HG03175 (cell line): ENCODE data around the gene RNF130.
A peak's percentile ranks its signal among the peaks of the same experiment; 100 is the strongest.
"Not testable (repeated sequence)": the region's sequence is repeated elsewhere in the genome, so short reads cannot be mapped to it uniquely, and the experiment has no call there.

Experiments
- ATAC-seq: cut with Tn5 transposase; IDR thresholded peaks from one replicate; pipeline ENCODE4 v1.9.1; 2021; ENCODE audit warnings: mild to moderate bottlenecking, moderate library complexity; ENCODE audit not compliant: unreplicated experiment

The RNF130 gene

GRCh38 chr5:180103487-180104167 is 32.1 kb upstream of the RNF130 start:
- ATAC-seq, result no peak

- ATAC-seq, result no peak
Measured at GRCh38 chr5:180102636-180103035, 31.1 kb upstream of the RNF130 start.

- no peak for ATAC-seq
Measured at GRCh38 chr5:180101451-180102105, 30.0 kb upstream of the RNF130 start.

GRCh38 chr5:180100621-180101450 is 29.3 kb upstream of the RNF130 start:
- no peak for ATAC-seq

GRCh38 chr5:180099733-180100611 is 28.4 kb upstream of the RNF130 start:
- no peak for ATAC-seq

GRCh38 chr5:180098991-180099732 is 27.6 kb upstream of the RNF130 start:
- no peak for ATAC-seq

- ATAC-seq, result no peak
Measured at GRCh38 chr5:180098526-180098925, 27.0 kb upstream of the RNF130 start.

- ATAC-seq, result no peak
Measured at GRCh38 chr5:180097926-180098325, 26.4 kb upstream of the RNF130 start.

GRCh38 chr5:180097163-180097894 is 25.8 kb upstream of the RNF130 start:
- no peak for ATAC-seq

- ATAC-seq, result no peak
Measured at GRCh38 chr5:180096616-180097015, 25.1 kb upstream of the RNF130 start.

GRCh38 chr5:180095545-180095944 is 24.0 kb upstream of the RNF130 start:
- ATAC-seq, result no peak

GRCh38 chr5:180093651-180094382 is 22.3 kb upstream of the RNF130 start:
- no peak for ATAC-seq

- no peak for ATAC-seq
Measured at GRCh38 chr5:180093241-180093640, 21.7 kb upstream of the RNF130 start.

- ATAC-seq, result no peak
Measured at GRCh38 chr5:180090769-180091546, 19.4 kb upstream of the RNF130 start.

GRCh38 chr5:180090098-180090768 is 18.7 kb upstream of the RNF130 start:
- ATAC-seq, result peak; percentile 47

GRCh38 chr5:180089628-180090027 is 18.1 kb upstream of the RNF130 start:
- not testable (repeated sequence) for ATAC-seq

GRCh38 chr5:180088561-180088960 is 17.0 kb upstream of the RNF130 start:
- ATAC-seq, result no peak
